Measurements from ENCODE around the gene SRGAP3. TPM values are rescaled to one million over a fixed set of nuclear protein-coding genes. Genes with fewer than 3 reads are reported as not detected.

The SRGAP3 gene
- total RNA-seq, 4 donors from 2014 or later: 2.0 to 6.9 (median 4.8) TPM

DNA sequence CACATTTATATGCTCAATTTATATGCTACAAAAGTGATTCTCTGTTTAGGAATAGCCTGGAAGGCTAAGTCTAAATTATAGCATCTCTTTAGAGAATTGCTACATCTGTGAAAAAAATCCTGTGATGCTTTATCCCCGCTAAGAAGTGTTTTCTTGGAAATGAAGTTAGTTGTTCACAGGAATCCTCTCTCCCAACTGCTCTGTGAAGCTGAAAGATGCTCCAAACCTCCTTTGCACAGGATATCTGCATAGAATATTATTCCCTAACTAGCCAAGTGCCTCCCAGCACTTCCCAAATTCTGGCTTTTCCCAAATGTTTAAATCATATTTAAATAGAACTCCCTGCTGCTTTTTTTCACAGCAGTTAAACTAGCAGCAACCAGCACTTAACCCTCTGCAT lies 132.2 kb downstream of the SRGAP3 start:
- H3K4me1 ChIP-seq: peaks cover 0 to 4% (median 0%) of the 10 kb centered on the region in 3 donors
- no peaks in the 10 kb centered on the region for H3K36me3 ChIP-seq
- H3K9me3 ChIP-seq: no peaks in the 10 kb centered on the region
- H3K27me3 ChIP-seq: no peaks in the 10 kb centered on the region
- H3K4me3 ChIP-seq: no peak overlapping the region
- no peak for ATAC-seq
- WGBS, 2 donors (ENCODE audit: low coverage in 1 of 2): 67 to 80% methylated on average over 1 of the region's 1 CpG
- no peak overlapping the region for H3K27ac ChIP-seq
- TF ChIP-seq EP300 (IDR thresholded peaks at IDR 0.05) (no peak), CTCF (IDR thresholded peaks at IDR 0.05) (no peak), POLR2A (IDR thresholded peaks at IDR 0.05) (no peak), POLR2AphosphoS5 (IDR thresholded peaks at IDR 0.05) (no peak)

DNA sequence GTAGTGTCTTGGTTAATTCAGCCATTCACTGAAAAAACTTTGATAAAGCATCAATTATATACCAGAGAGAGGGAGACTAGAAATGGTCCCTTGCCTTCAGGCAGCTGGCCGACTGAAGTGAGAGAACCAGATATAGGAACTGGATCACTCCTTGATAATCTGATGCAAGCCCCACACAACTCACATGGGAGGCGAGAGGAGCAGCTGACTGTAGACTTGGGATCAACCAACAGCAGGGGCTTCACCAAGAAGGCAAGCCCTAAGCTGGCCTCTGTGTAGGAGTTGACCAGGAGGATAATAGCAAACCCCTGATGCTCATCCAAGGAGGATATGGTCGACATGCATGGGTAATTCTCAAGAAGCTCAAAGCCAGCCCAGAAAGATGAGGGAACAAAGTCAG lies 133.1 kb downstream of the SRGAP3 start:
- H3K4me3 ChIP-seq: no peak overlapping the region
- TF ChIP-seq CTCF (IDR thresholded peaks at IDR 0.05) (no peak), POLR2AphosphoS5 (IDR thresholded peaks at IDR 0.05) (no peak), EP300 (IDR thresholded peaks at IDR 0.05) (no peak), POLR2A (IDR thresholded peaks at IDR 0.05) (no peak)
- peaks cover 0 to 11% (median 0%) of the 10 kb centered on the region in 3 donors for H3K4me1 ChIP-seq
- ATAC-seq: no peak
- H3K27ac ChIP-seq: no peak overlapping the region
- 70 to 85% methylated on average over 2 to 3 of the region's 3 CpGs for WGBS, 2 donors (ENCODE audit: low coverage in 1 of 2)
- H3K9me3 ChIP-seq: no peaks in the 10 kb centered on the region
- no peaks in the 10 kb centered on the region for H3K27me3 ChIP-seq
- no peaks in the 10 kb centered on the region for H3K36me3 ChIP-seq

- 75 to 76% methylated on average over 2 of the region's 2 CpGs for WGBS, 2 donors (ENCODE audit: low coverage in 1 of 2)
- no peak overlapping the region for H3K27ac ChIP-seq
- no peaks in the 10 kb centered on the region for H3K27me3 ChIP-seq
- no peaks in the 10 kb centered on the region for H3K9me3 ChIP-seq
- no peak overlapping the region for H3K4me3 ChIP-seq
- no peak for ATAC-seq
- no peaks in the 10 kb centered on the region for H3K36me3 ChIP-seq
- TF ChIP-seq EP300 (IDR thresholded peaks at IDR 0.05) (no peak), POLR2A (IDR thresholded peaks at IDR 0.05) (no peak), CTCF (IDR thresholded peaks at IDR 0.05) (no peak), POLR2AphosphoS5 (IDR thresholded peaks at IDR 0.05) (no peak)
- peaks cover 0 to 15% (median 0%) of the 10 kb centered on the region in 3 donors for H3K4me1 ChIP-seq
Measured at GRCh38 chr3:9115336-9115735, 134.1 kb downstream of the SRGAP3 start.

DNA sequence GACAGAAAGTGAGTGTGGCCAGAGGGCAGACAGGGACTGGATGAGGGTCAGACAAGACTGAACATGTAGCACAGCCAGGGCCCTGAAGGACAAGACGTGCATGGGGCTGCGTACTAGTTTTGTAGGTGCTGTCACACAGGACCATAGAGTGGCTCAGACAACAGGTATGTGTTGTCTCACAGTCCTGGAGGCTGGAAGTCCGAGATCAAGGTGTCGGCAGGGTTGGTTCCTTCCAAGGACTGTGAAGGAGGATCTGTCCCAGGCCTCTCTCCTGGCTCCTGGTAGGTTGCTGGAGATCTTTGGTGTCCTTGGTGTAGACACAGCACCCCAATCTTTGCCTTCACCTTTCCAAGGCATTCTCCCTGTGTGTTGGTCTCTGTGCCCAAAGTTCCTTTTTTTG lies 136.4 kb downstream of the SRGAP3 start:
- ATAC-seq: no peak
- Histone ChIP-seq H3K4me3 (no peak overlapping the region), H3K36me3 (no peaks in the 10 kb centered on the region), H3K4me1 (peaks cover 0 to 21% (median 0%) of the 10 kb centered on the region in 3 donors), H3K9me3 (no peaks in the 10 kb centered on the region), H3K27me3 (no peaks in the 10 kb centered on the region), H3K27ac (no peak overlapping the region)
- WGBS, 2 donors (ENCODE audit: low coverage in 1 of 2): 100% methylated on average over 4 of the region's 4 CpGs
- TF ChIP-seq CTCF (IDR thresholded peaks at IDR 0.05) (no peak), EP300 (IDR thresholded peaks at IDR 0.05) (no peak), POLR2A (IDR thresholded peaks at IDR 0.05) (no peak), POLR2AphosphoS5 (IDR thresholded peaks at IDR 0.05) (no peak)

GRCh38 chr3:9111866-9112265 lies 137.6 kb downstream of the SRGAP3 start:
- Histone ChIP-seq H3K36me3 (no peaks in the 10 kb centered on the region), H3K4me3 (no peak overlapping the region), H3K27me3 (no peaks in the 10 kb centered on the region), H3K4me1 (peaks cover 0 to 21% (median 0%) of the 10 kb centered on the region in 3 donors), H3K9me3 (no peaks in the 10 kb centered on the region), H3K27ac (no peak overlapping the region)
- 23 to 58% methylated on average over 4 to 5 of the region's 5 CpGs for WGBS, 2 donors (ENCODE audit: low coverage in 1 of 2)
- peak; percentile 66 for ATAC-seq
- no peak for TF ChIP-seq POLR2AphosphoS5 (IDR thresholded peaks at IDR 0.05)
- peak in 2 of 4 experiments; percentile 22 to 37 for TF ChIP-seq CTCF (IDR thresholded peaks at IDR 0.05)

Data from gastroesophageal sphincter (tissue), 4 donors.